ENCODE data around the gene TMX2. TPM values are rescaled to one million over a fixed set of nuclear protein-coding genes. Genes with fewer than 3 reads are reported as not detected.

The TMX2 gene
- total and polyA plus RNA-seq, 9 of the 15 experiments (the other 6 are each of a cell fraction or from before 2014, with no cell fraction given), result 176 to 433 (median 227) TPM

- TF ChIP-seq SUPT5H (IDR thresholded peaks at IDR 0.05) (peak; percentile 62), ZNF431 (CRISPR knock-in tag; IDR thresholded peaks at IDR 0.05) (no peak; the same call in 1 of the 2 replicates), MTA2 (IDR thresholded peaks at IDR 0.05; ENCODE audit: low read depth) (no peak), NFIX (CRISPR knock-in tag; IDR thresholded peaks at IDR 0.05; ENCODE audit: low read depth) (no peak), FOS (IDR thresholded peaks at IDR 0.05; ENCODE audit: extremely low read depth, insufficient read length) (peak; percentile 85), ZNF445 (CRISPR knock-in tag; IDR thresholded peaks at IDR 0.05; ENCODE audit: low read depth) (no peak), HNRNPH1 (optimal IDR thresholded peaks at IDR 0.05; ENCODE audit: low read depth, low read length) (no peak), E2F4 (CRISPR knock-in tag; IDR thresholded peaks at IDR 0.05; ENCODE audit: low read depth) (no peak), ADNP (tag; IDR thresholded peaks at IDR 0.05) (no peak), VEZF1 (CRISPR knock-in tag; IDR thresholded peaks at IDR 0.05) (no peak), CBX1 (IDR thresholded peaks at IDR 0.05; ENCODE audit: low read depth) (no peak), ATF2 (CRISPR knock-in tag; IDR thresholded peaks at IDR 0.05) (no peak), ZNF668 (CRISPR knock-in tag; IDR thresholded peaks at IDR 0.05) (no peak), ZNF133 (CRISPR knock-in tag; IDR thresholded peaks at IDR 0.05) (no peak), MCM3 (IDR thresholded peaks at IDR 0.05) (no peak), ZBTB17 (CRISPR knock-in tag; IDR thresholded peaks at IDR 0.05) (peak; percentile 95; the same call in 1 of the 2 replicates), CUX1 (CRISPR knock-in tag; IDR thresholded peaks at IDR 0.05) (no peak), BCL6 (CRISPR knock-in tag; IDR thresholded peaks at IDR 0.05) (no peak)
- TF ChIP-seq, protein P1, sequence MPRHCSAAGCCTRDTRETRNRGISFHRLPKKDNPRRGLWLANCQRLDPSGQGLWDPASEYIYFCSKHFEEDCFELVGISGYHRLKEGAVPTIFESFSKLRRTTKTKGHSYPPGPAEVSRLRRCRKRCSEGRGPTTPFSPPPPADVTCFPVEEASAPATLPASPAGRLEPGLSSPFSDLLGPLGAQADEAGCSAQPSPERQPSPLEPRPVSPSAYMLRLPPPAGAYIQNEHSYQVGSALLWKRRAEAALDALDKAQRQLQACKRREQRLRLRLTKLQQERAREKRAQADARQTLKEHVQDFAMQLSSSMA (CRISPR knock-in tag; IDR thresholded peaks at IDR 0.05), result no peak
Measured at GRCh38 chr11:57667117-57667735, 45.2 kb upstream of the TMX2 start (continued).
